ENCODE data around the gene ITGB2.

Gene ITGB2

DNA sequence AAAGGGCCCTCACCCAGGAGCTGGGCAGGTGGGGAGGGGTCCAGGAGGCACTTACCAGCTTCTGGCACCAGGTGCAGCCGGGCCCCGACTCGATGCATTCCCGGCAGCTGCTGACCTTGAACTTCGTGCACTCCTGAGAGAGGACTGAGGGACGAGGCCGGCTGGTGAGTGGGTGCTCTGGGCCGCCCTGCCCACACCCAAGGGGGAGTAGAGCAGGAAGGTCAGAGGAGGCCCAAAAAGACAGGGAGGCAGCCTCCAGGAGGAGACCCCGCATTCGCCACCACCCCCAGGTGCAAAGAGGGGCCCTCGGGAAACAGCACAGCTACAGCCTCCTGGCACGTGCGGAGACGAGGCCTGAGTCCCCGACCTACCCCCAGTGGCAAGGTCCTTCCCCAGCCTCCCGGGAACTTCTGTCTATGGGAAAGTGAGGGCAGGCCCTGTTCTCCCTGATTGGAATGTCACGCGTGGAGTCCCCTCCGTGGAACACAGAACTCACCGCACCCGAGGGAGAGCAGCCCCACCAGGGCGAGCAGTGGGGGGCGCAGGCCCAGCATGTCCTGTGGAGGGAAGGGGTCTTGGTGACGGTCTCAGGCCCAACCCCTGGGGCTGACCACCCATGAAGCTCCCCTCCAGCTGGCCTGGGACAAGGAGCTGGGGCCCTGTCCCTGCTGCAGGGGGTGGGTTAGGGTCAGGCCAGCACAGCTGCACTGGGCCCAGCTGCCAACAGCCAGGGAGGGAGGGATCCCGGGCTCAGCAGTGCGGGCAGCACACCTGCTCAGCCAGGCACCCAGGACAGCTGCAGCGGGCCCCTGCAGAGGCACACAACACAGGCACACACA lies 10.3 kb downstream of the ITGB2 start:
- DNase-seq (ENCODE audit: low read depth) = no peak

DNA sequence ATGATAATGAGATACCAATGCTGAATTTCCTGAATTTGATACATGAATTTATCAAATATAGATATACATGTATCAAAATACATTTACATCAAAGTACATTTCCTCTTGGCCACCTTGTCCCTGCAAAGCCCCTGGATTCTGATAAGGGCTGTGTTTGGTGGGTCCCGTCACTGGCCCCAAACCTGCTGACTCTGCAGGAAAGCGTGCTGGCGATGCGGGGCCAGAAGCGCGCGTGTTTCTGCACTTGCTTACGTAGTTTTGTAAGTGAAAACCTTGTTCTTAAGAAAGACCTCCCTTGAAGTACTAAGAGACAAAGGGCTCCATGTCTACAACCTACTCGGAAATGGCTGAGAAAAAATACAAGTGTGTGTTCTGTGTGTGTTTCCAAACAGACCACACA lies 11.0 kb downstream of the ITGB2 start:
- no peak for DNase-seq (ENCODE audit: low read depth)

DNA sequence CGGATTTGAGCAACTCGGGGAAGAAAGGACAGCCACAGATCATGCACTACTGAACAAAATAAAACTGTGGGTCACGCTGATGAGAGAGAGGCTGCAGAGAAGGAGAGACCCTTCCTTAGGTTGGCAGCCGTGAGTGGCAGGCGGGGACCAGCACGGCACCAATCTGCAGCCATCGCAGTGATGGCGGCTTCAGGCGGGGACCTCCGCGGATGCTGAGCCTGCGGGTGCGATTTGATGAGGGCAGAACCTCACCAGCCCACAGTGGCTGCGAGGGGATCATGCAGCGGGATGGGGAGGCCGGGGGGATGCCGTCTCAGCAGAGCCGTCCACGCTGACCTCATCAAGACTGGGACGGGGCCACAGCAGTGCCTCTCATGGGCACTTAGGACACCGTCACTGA lies 11.8 kb downstream of the ITGB2 start:
- no peak for DNase-seq (ENCODE audit: low read depth)

DNA sequence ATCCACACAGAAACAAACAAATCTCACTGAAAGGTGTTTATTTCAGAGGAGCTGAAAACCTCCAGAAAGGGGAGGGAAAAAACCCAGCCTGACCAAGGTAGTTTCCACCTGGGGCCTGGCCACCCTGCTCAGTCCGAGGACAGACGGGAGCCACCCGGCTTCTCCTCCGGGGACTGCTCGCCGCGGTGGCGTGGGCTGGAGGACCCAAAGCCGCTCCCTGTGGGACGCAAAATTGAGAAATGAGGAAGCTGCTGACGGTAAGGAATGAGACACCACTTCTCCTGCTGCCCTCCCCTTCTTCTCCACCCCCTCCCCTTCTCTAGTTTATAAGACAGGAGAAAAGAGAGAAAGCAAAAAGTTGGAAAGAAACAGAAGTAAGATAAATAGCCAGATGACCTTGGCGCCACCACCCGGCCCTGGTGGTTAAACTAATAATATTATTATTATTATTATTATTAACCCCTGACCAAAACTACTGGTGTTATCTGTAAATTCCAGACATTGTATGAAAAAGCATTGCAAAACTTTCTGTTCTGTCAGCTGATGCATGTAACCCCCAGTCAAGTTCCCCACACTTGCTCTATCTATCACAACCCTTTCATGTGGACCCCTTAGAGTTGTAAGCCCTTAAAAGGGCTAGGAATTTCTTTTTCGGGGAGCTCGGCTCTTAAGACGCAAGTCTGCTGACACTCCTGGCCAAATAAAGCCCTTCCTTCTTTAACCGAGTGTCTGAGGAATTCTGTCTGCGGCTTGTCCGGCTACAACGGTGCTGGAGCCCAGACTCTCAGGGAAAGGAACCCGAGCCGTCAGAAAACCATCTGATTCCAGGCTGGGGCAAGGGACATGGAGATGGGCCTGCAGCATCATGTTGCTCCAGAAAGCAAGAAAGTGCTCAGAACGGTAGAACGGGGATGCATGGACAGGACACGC lies 12.5 kb downstream of the ITGB2 start:
- no peak for DNase-seq (ENCODE audit: low read depth)

DNA sequence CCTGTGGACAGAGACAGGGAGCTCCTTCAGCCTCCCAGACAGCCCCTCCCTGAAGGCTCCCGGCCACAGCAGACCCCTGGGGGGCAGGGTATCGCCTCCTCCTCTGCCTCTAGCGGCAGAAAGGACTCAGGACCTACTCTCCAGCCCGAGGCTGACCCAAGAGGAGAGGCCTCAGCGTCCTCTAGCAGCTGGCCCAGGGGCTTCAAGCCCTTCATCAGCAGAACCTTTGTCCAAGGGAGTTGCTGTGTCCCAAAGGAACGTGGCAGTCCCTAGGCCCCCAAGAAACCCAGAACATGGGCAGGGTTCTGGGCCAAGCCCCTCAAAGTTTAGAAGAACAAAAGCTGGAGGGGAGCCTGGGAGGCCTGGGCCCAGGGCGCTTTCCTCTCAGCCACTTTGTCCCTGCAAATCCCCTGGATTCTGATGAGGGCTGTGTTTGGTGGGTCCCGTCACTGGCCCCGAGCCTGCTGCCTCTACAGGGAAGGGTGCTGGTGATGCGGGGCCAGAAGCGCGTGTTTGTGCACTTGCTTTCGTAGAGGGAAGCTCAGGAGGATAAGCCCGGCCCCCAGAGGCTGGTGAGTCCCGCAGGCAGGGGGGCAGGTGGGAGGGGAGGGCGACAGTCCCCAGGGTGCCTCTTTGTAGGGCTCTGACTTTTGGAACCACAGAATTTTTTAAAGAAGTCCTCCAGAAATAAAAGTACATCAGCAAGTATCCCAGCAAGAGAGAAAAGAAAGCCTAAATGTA lies 13.3 kb downstream of the ITGB2 start:
- no peak for DNase-seq (ENCODE audit: low read depth)

DNA sequence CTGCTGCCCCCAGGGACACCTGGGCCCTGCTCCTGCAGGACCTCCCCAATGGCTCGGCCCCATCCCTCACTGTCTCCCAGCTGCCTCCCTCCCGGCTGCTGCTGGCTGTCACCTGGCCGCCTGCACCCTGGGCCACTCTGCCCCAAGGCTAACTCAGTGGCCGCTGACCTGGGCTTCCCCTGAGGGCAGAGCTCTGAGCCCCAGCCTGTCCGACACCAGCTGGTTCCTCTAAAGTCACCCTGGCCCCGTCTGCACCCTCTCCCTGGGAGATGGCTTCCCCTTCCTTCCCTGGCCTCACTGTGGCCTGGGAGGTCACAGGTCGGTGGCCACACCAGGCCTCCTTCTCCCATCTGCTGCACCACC lies 15.0 kb downstream of the ITGB2 start:
- DNase-seq (ENCODE audit: low read depth) = no peak

DNA sequence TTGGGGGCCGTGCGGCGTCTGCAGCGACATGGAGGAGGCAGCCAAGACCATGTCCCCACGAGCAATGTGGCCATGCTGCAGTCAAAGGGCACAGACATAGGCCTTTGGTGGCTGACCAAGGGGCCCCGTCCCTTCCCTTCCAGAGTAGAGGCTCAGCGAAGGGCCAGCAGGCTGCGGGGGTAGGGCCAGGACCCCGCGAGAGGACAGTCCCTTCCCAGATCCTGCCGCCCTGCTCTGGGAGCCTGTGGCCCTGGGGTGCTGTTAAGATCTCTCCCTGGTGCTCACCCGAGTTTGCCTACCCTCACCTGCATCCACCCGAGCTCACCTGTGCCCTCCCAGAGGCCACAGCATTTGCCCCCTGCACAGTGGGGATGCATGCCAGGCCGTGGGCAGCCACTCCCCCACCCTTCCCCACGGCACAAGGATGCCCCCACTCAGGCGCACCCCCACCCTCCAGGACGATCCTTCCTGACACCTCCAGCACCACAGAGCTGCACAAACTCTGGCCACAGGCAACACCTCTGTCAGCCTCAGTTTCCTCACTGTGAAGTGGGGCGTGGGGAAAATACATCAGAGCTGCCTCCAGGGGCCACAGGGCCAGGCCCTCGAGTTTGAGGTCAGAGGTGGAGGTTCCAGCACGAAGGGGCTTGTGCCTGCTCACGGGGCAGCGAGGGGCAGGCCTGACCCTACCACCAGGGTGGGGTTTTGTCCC lies 15.5 kb downstream of the ITGB2 start:
- DNase-seq (ENCODE audit: low read depth) = no peak

DNA sequence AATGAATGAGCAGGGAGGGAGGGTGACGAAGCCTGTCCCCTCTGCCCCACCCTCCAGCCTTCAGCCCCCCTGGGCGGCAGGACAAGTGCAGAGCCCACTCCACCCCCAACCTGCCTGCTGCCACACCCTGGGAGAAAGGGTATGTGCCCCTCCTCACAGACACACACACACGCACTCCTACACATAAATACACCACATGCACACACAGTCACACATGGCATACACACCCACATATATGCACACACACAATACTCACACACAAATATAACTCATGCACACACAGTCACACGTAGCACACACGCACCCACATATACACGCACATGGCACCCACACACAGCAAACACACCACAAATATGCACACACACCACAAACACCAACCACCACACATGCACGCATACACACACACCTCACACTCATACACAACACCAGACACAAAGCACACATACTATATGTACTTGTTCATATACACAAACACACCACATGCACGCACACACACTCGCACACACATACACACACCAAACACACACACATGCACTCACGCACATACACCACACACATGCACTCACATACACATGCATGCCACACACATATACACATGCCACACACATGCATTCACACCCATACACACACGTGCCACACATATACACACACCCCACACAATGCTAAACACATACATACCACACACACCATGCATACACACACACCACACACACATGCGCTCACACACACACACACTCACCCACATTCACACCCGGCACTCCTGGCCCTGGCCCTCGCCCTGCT lies 16.4 kb downstream of the ITGB2 start:
- no peak for DNase-seq (ENCODE audit: low read depth)

DNA sequence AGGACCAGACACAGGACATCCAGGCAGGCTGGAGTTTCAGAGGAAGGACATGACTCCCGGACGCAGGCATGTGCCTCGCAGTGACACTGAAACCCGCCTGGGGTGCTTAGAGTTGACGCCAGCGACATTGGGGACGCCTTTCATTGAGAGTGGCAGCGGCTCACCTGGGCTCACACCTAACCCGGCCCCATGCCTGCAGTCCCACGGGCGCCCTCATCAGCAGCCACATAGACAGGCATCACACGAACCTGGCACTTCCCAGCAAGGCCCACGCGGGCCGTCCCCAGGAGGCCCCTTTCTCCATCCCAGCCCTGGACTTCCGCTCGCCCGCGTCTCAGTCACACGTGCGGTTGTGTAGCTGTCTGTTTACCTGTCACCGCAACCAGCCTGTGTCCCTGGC lies 17.0 kb downstream of the ITGB2 start:
- DNase-seq (ENCODE audit: low read depth) = no peak

DNA sequence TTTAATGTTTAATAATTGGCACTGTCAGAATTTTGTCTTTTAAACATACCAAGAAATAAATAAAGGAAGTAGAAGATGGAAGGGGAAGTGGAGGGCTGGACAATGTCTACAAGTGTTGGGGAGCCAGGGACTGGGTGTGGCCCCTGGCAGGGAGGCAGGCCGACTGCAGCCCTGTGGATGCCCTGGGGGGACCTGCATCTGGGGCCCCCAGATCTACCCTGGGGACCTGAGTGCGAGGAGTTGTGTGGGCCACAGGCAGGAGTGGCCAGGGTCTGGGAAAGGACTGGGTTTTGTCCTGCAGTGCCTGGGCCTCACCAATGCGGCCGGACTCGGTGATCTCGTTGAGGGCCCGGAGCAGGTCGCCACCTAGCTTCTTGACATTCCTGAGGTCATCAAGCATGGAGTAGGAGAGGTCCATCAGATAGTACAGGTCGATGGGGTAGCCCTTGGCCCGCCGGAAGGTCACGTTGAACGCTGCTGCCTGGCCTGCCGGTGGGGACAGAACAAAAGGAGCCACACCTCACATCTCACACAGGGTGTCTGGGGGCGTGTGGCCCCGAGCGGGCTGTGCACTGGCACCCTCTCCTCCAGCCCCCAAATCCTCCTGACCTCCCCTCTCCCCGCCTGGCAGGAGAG lies 17.5 kb downstream of the ITGB2 start:
- no peak for DNase-seq (ENCODE audit: low read depth)

DNA sequence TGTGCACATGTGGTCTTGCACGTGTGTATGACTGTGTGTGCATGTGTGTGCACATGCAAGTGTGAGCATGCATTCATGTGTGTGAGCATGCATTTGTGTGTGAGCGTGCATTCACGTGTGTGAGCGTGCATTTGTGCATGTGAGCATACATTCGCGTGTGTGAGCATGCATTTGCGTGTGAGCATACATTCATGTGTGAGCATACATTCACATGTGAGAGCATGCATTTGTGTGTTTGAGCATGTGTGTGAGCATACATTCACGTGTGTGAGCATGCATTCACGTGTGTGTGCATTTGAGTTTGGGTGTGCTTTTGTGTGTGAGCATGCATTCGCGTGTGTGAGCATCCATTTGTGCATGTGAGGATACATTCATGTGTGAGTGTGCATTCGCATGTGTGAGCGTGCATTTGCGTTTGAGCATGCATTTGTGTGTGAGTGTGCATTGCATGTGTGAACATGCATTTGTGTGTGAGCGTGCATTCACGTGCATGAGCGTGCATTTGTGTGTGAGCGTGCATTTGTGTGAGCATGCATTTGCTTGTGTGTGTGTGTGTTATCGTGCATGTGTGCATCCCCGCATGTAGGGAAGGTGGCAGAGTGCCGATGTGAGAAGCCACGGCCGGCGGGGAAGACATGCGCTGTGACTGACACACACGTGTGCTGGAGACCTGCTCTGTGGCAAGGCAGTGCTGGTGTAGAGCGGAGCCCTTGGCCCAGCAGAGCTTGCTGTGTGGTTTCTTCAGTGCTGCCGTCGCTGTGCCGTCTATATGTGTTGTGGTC lies 18.2 kb downstream of the ITGB2 start:
- DNase-seq (ENCODE audit: low read depth) = no peak

DNA sequence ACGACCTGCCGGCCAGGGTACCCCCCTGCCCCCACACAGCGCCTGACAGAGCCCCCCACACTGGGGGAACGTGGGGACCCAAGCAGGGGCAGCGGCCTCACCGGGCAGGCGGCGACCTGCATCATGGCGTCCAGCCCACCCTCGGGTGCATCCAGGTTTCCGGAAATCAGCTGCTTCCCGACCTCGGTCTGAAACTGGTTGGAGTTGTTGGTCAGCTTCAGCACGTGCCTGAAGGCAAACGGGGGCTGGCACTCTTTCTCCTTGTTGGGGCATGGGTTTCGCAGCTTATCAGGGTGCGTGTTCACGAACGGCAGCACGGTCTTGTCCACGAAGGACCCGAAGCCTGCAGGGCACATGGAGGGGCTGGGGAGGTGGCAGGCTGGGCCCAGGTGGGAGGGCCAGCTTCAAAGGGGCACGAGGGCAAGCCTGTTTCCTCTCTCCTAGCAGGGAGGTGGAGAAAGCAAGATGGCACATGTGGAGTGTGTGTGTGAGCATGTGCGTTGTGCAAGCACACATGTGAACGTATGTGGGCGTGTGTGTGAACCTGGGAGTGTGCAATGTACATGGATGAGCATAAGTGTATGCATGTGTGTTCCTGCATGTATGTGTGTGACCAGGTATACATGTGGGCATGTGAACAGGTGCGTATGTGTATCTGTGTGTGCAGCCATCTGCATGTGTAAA lies 19.2 kb downstream of the ITGB2 start:
- no peak for DNase-seq (ENCODE audit: low read depth)

DNA sequence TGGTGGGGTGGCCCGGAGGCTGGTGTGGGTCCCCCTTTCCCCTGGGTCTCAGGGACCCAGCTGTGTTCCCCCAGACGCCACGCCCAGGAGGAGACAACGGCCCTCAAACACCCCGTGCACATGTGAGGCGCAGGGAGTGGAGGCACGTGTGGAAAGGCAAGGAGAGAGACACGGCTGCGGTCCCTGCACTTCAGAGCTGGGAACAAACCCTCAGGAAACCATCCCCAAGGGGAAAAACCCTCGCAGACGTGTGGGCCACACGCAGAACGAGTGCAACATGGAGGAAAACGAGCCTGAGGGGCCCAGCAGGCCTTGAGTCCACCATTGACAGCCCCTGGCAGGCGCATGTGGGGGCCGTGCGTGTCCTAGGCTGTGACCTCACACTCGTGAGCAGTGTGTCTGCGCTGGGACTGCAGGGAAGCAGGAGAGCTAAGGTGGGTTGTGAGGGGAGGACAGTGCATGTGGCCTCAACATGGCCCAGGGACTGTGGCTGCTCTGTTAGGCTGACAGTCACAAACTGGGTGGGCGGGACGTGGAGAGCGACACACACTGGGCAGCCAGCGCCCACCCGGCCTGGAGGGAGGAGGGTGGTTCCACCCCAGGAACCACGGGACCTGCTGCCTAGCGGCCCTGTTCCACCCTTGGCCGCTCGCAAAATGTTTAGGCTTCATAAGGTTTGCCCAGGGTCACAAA lies 20.0 kb downstream of the ITGB2 start:
- no peak for DNase-seq (ENCODE audit: low read depth)

DNA sequence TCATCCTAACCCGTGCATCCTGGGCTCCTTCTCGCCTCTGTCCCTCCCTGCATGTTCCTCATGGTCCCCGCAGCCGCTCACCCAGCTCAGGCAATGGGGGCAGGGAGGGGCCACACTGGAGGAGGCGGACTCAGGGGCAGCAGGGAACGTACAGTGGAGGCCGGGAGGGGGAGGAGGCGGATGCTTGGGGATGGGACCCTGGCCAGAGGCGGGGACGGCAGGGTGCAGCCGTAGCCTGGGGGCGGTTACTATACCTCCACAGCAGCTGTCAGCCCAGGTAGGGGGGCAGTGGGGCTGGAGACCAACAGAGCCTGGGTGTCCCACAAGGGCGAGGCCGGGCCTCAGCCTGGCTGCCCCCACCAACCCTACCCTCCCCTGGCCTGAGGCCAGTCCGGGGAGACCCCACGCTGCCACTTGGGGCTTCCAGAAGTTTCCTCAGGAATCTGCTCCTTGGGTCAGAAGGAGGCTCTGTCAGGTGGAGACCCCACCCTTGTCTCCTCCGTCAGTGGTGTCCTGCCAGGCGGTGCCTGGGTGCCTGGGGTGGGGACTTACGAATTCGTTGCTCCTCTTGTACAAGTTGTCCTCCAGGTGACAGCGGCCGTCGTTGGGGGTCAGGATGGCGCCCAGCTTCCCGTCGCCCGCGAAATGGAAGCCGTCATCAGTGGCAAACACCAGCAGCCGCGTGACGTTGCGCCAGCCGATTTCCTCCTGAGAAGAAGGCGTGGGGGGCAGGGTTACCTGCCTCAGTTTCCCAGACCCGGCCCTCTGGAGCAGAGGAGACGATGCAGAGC lies 20.7 kb downstream of the ITGB2 start:
- DNase-seq (ENCODE audit: low read depth) = no peak

DNA sequence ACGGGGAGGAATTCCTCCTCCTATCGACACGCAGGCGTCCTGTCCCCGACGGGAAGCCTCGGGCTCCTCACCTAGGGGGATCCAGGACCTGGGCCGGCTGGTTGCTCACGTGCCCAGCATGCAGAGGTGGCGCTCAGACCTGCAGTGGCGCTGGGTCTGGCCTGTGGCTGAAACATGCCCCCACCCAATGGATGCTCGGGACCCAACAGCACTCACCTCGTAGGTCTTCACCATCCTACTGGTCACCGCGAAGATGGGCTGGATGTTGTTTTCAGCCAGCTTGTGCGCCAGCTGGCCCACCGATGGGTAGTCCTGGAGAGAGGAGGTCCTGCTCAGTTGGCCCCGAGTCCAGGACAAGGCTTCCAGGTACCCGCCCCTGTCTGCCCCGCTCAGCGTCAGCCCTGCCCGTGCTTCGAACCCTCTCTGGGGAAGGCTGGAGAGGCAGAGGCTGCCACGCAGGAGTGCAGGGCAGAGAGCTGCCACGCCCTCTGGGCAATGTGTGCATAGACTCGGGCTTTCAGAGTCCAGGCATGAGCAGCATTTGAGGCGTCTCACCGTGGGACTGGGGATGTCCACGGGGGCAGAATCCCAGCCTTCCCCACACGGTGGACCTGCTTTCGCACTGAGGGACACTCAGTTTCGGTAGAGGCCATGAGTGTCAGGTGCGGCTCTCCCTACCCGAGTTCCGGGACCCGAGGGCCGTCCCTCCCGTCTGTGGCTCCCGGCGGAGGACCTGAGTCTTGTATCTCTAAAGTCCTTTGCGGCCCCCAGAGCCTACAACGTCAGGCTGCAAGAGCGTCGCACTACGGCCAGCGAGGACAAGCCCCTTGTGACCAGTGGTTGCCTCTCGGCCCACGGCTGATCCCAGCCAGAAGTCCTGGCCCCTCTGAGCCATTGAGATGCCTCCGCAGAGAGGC lies 21.6 kb downstream of the ITGB2 start:
- DNase-seq (ENCODE audit: low read depth) = no peak

DNA sequence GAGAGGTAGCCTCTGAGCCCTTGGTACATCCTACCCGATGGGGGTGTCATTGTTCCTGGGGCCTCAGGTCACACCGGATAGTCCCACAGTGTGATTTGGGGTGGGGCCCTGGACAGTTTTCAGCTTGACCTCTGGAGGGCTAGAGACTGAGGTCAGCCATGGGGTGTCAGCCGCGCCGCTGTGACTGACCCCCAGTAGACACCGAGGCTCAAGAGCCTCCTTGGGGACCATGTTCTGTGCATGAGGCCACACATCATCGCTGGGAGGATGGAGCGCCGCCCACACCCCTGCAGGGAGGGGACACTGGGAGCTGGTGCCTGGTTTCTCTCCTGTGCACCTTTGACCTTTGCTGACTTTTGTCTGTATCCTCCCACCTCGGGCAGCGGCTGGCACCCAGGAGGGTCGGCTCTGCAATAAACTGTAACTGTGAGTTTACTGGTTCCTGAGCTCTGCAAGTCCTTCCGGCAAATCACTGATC lies 22.6 kb downstream of the ITGB2 start:
- no peak for DNase-seq (ENCODE audit: low read depth)

Measured in stimulated activated CD8-positive, alpha-beta memory T cell treated with anti-CD3 and anti-CD28 coated beads, Interleukin-4, amount 100 ng/mL, for 24 hours (primary cell).